Mesendoderm (in vitro differentiated cells): ENCODE results near the gene MEOX2. TPM values are rescaled to one million over a fixed set of nuclear protein-coding genes. Genes with fewer than 3 reads are reported as not detected.

Source experiments
- DNase-seq: peaks from one replicate; pipeline ENCODE4 v3.0.0; 2013
- H2AK5ac ChIP-seq: 2 replicates; pipeline ENCODE4 v1.6.1; 2013; ENCODE audit warnings: low read length, inconsistent platforms
- H2BK120ac ChIP-seq: 2 replicates; pipeline ENCODE4 v1.6.1; 2013; ENCODE audit warnings: low read depth, mild to moderate bottlenecking, low read length, moderate library complexity, mixed read lengths
- H2BK15ac ChIP-seq: replicated peaks from 2 replicates; pipeline ENCODE4 v1.6.1; 2013; ENCODE audit warnings: low read depth, mild to moderate bottlenecking, moderate library complexity
- H2BK5ac ChIP-seq: 2 replicates; pipeline ENCODE4 v1.6.1; 2013; ENCODE audit warnings: low read length, inconsistent platforms
- H3K18ac ChIP-seq: 2 replicates; pipeline ENCODE4 v1.6.1; 2013; ENCODE audit warnings: mild to moderate bottlenecking, low read length, mixed read lengths
- H3K23ac ChIP-seq: one replicate; pipeline ENCODE4 v1.6.1; 2013; ENCODE audit warnings: low read length
- H3K27ac ChIP-seq: 2 replicates; pipeline ENCODE4 v1.5.1; 2013; ENCODE audit warnings: low read depth, mild to moderate bottlenecking, inconsistent platforms, low read length, moderate library complexity
- H3K27me3 ChIP-seq: 2 replicates; pipeline ENCODE4 v1.6.1; 2013; ENCODE audit warnings: low read length, control low read depth, mild to moderate bottlenecking, inconsistent platforms; ENCODE audit not compliant: insufficient read depth, poor library complexity
- H3K36me3 ChIP-seq: 2 replicates; pipeline ENCODE4 v1.6.1; 2013; ENCODE audit warnings: low read length, inconsistent platforms; ENCODE audit not compliant: control insufficient read depth, insufficient read depth
- H3K4ac ChIP-seq: one replicate; pipeline ENCODE4 v1.6.1; 2013; ENCODE audit warnings: low read depth, mild to moderate bottlenecking, low read length, moderate library complexity
- H3K4me1 ChIP-seq: 2 replicates; pipeline ENCODE4 v1.6.1; 2013; ENCODE audit warnings: low read depth, low read length, inconsistent platforms; ENCODE audit not compliant: control insufficient read depth
- H3K4me2 ChIP-seq: 2 replicates; pipeline ENCODE4 v1.6.1; 2013; ENCODE audit warnings: low read length
- H3K4me3 ChIP-seq: 2 replicates; pipeline ENCODE4 v1.5.1; 2013; ENCODE audit warnings: mild to moderate bottlenecking, low read length
- H3K56ac ChIP-seq: one replicate; pipeline ENCODE4 v1.6.1; 2013; ENCODE audit warnings: low read length
- H3K79me1 ChIP-seq: 2 replicates; pipeline ENCODE4 v1.6.1; 2013; ENCODE audit warnings: low read length, inconsistent platforms
- H3K79me2 ChIP-seq: 2 replicates; pipeline ENCODE4 v1.6.1; 2013; ENCODE audit warnings: mild to moderate bottlenecking, low read length; ENCODE audit not compliant: control insufficient read depth, insufficient read depth
- H3K9ac ChIP-seq: 2 replicates; pipeline ENCODE4 v1.6.1; 2013; ENCODE audit warnings: low read length, inconsistent platforms
- H4K5ac ChIP-seq: one replicate; pipeline ENCODE4 v1.6.1; 2013; ENCODE audit warnings: low read length
- H4K8ac ChIP-seq: one replicate; pipeline ENCODE4 v1.6.1; 2013; ENCODE audit warnings: low read depth, mild to moderate bottlenecking, control low read depth, low read length, moderate library complexity
- WGBS: extraction: QIAGEN DNeasy Blood & Tissue Kit; methylation state at CpG from one replicate; pipeline ENCODE4 v1.1.7; 2013; ENCODE audit warnings: low lambda C conversion rate, missing lambda C conversion rate; ENCODE audit not compliant: insufficient coverage; ENCODE audit errors: extremely low coverage; 5-methylcytosine and 5-hydroxymethylcytosine counted together
- polyA plus RNA-seq, 2 experiments: library from polyadenylated mRNA; stranded (reverse); fragments of 200-250 nt; gene quantifications; one replicate each; pipeline ENCODE4 v1.2.3, GENCODE V29; 2013

The MEOX2 gene
- not detected for polyA plus RNA-seq (2013, experiment 1 of 2)
- polyA plus RNA-seq (2013, experiment 2 of 2) = not detected

GRCh38 chr7:15686295-15686956 lies at the start of gene MEOX2:
Gene MEOX2, minus strand, starts transcription at chr7:15686683. Its CDS starts 281 bp downstream, at chr7:15686402.
- H3K23ac ChIP-seq = no peak within 1 kb of the TSS
- peak within 1 kb of the TSS; percentile 48 for H3K4me2 ChIP-seq
- no peak within 1 kb of the TSS for H3K56ac ChIP-seq
- H4K5ac ChIP-seq = no peak within 1 kb of the TSS
- no peak within 1 kb of the TSS for H2AK5ac ChIP-seq
- WGBS = no CpG with 5 or more reads among the region's 32 CpGs
- no peaks in the 10 kb centered on the region for H3K36me3 ChIP-seq
- peaks cover 10% of the 10 kb centered on the region for H3K4me1 ChIP-seq
- H3K9ac ChIP-seq = no peak within 1 kb of the TSS
- peak; percentile 46 for DNase-seq
- no peak within 1 kb of the TSS for H2BK5ac ChIP-seq
- no peak within 1 kb of the TSS for H3K18ac ChIP-seq
- no peaks in the 10 kb centered on the region for H3K79me1 ChIP-seq
- no peaks in the 10 kb centered on the region for H3K79me2 ChIP-seq
- H4K8ac ChIP-seq = no peak within 1 kb of the TSS
- H3K4ac ChIP-seq = no peak within 1 kb of the TSS
- H3K4me3 ChIP-seq = no peak within 1 kb of the TSS
- H2BK120ac ChIP-seq = no peak within 1 kb of the TSS
- H3K27me3 ChIP-seq = peaks cover 29% of the 10 kb centered on the region
- no peak within 1 kb of the TSS for H3K27ac ChIP-seq
- no peak within 1 kb of the TSS for H2BK15ac ChIP-seq

GRCh38 chr7:15729746-15730145 lies 43.3 kb upstream of the MEOX2 start:
- Histone ChIP-seq H2BK5ac (no peak overlapping the region), H3K4me3 (no peak overlapping the region), H4K5ac (no peak overlapping the region), H3K79me1 (no peaks in the 10 kb centered on the region), H2BK120ac (no peak overlapping the region), H4K8ac (no peak overlapping the region), H3K36me3 (no peaks in the 10 kb centered on the region), H3K79me2 (no peaks in the 10 kb centered on the region), H3K27ac (no peak overlapping the region), H3K27me3 (no peaks in the 10 kb centered on the region), H3K4me2 (no peak overlapping the region), H3K4me1 (no peaks in the 10 kb centered on the region), H3K9ac (no peak overlapping the region), H3K18ac (no peak overlapping the region), H3K4ac (no peak overlapping the region), H3K23ac (no peak overlapping the region), H3K56ac (no peak overlapping the region), H2BK15ac (no peak overlapping the region), H2AK5ac (no peak overlapping the region)
- no peak for DNase-seq

DNA sequence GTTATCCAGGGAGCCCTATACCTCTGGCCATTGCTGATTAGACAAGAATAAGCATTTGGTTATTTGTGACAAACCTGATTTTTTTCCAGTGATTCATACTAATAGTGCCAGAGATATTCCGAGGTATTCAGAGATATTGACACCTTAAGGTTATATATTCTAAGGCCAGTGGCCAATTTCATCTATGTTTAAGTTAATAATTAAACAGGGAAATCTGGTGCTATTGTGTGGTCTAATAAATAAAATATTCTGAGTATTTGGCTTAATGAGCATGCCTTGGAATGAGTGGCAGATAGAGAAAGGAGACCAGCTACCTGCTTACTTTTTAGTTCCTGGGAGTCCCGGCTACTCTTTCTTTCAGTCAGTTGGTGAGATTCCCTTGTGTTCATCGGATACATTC lies 38.6 kb upstream of the MEOX2 start:
- Histone ChIP-seq H2BK120ac (no peak overlapping the region), H3K4me3 (no peak overlapping the region), H3K4me2 (no peak overlapping the region), H4K8ac (no peak overlapping the region), H3K56ac (no peak overlapping the region), H2BK15ac (no peak overlapping the region), H3K4me1 (no peaks in the 10 kb centered on the region), H2BK5ac (no peak overlapping the region), H3K36me3 (no peaks in the 10 kb centered on the region), H3K79me1 (no peaks in the 10 kb centered on the region), H4K5ac (no peak overlapping the region), H3K27me3 (no peaks in the 10 kb centered on the region), H3K9ac (no peak overlapping the region), H2AK5ac (no peak overlapping the region), H3K27ac (no peak overlapping the region), H3K79me2 (no peaks in the 10 kb centered on the region), H3K4ac (no peak overlapping the region), H3K18ac (no peak overlapping the region), H3K23ac (no peak overlapping the region)
- no CpG with 5 or more reads among the region's 3 CpGs for WGBS
- DNase-seq = no peak

DNA sequence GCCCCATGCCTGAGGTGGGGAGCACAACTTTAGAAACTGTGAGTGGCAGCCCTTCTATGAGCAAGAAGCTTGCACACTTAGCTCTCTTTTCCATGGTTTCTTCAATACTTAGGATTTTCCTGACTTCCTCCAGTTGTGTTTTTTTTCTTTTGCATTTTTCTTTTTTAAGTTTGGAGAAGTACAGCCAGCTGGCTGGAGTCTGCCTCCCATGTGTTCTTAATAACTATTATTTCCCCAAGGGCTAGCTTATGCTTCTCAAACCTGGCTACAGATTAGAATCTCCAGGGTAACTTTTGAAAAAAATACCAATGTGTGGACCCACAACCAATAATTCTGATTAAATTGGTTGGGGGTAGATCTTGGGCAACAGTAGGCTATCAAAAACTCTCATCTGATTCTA lies 37.4 kb upstream of the MEOX2 start:
- no peak overlapping the region for H3K9ac ChIP-seq
- no peaks in the 10 kb centered on the region for H3K4me1 ChIP-seq
- H2BK15ac ChIP-seq = no peak overlapping the region
- no peaks in the 10 kb centered on the region for H3K27me3 ChIP-seq
- H2BK120ac ChIP-seq = no peak overlapping the region
- H3K23ac ChIP-seq = no peak overlapping the region
- no peak for DNase-seq
- H3K4me2 ChIP-seq = no peak overlapping the region
- H3K56ac ChIP-seq = no peak overlapping the region
- no peak overlapping the region for H3K4ac ChIP-seq
- no peak overlapping the region for H2AK5ac ChIP-seq
- H3K18ac ChIP-seq = no peak overlapping the region
- no peak overlapping the region for H2BK5ac ChIP-seq
- no peaks in the 10 kb centered on the region for H3K79me2 ChIP-seq
- no peak overlapping the region for H3K4me3 ChIP-seq
- H3K36me3 ChIP-seq = no peaks in the 10 kb centered on the region
- no peak overlapping the region for H4K8ac ChIP-seq
- H3K27ac ChIP-seq = no peak overlapping the region
- no peak overlapping the region for H4K5ac ChIP-seq
- H3K79me1 ChIP-seq = no peaks in the 10 kb centered on the region

GRCh38 chr7:15720849-15721471 lies 34.5 kb upstream of the MEOX2 start:
- Histone ChIP-seq H3K27ac (no peak overlapping the region), H3K9ac (no peak overlapping the region), H3K27me3 (no peaks in the 10 kb centered on the region), H2BK120ac (no peak overlapping the region), H2BK5ac (no peak overlapping the region), H3K23ac (no peak overlapping the region), H4K5ac (no peak overlapping the region), H3K4me1 (no peaks in the 10 kb centered on the region), H3K4ac (no peak overlapping the region), H3K56ac (no peak overlapping the region), H3K79me2 (no peaks in the 10 kb centered on the region), H4K8ac (no peak overlapping the region), H2AK5ac (no peak overlapping the region), H3K36me3 (no peaks in the 10 kb centered on the region), H3K79me1 (no peaks in the 10 kb centered on the region), H3K4me3 (no peak overlapping the region), H3K18ac (no peak overlapping the region), H3K4me2 (no peak overlapping the region), H2BK15ac (no peak overlapping the region)
- peak; percentile 37 for DNase-seq
- WGBS = no CpG with 5 or more reads among the region's 5 CpGs

- H4K8ac ChIP-seq = no peak overlapping the region
- H4K5ac ChIP-seq = no peak overlapping the region
- no peak overlapping the region for H3K18ac ChIP-seq
- no peak overlapping the region for H2BK5ac ChIP-seq
- no peak overlapping the region for H3K4me3 ChIP-seq
- H3K23ac ChIP-seq = no peak overlapping the region
- H2BK15ac ChIP-seq = no peak overlapping the region
- H2AK5ac ChIP-seq = no peak overlapping the region
- no peaks in the 10 kb centered on the region for H3K79me2 ChIP-seq
- DNase-seq = no peak
- H3K4ac ChIP-seq = no peak overlapping the region
- no peaks in the 10 kb centered on the region for H3K4me1 ChIP-seq
- H3K4me2 ChIP-seq = no peak overlapping the region
- no peaks in the 10 kb centered on the region for H3K36me3 ChIP-seq
- no peaks in the 10 kb centered on the region for H3K79me1 ChIP-seq
- no peak overlapping the region for H2BK120ac ChIP-seq
- H3K56ac ChIP-seq = no peak overlapping the region
- H3K27ac ChIP-seq = no peak overlapping the region
- H3K9ac ChIP-seq = no peak overlapping the region
- H3K27me3 ChIP-seq = no peaks in the 10 kb centered on the region
- WGBS = no CpG with 5 or more reads among the region's 1 CpG
Observed at GRCh38 chr7:15719311-15719710, 32.8 kb upstream of the MEOX2 start.
